Peyer's patch (tissue), 4 donors: ENCODE data around the gene NFIX.

ENCODE experiments used
- CTCF ChIP-seq, 6 experiments: fragments of 450-650 bp in 4 of 6; fragments of 200-600 bp in 2 of 6; sonication (generic) in 1 of 6; IDR thresholded peaks; one replicate each; pipeline ENCODE4 v1.5.1; 2017 to 2019; ENCODE audit warnings: antibody characterized with exemption in 6 of 6, mild to moderate bottlenecking in 3 of 6, moderate library complexity in 1 of 6
- POLR2A ChIP-seq, 2 donors: fragments of 450-650 bp; IDR thresholded peaks; one replicate each; pipeline ENCODE4 v1.5.1; 2017; ENCODE audit warnings: antibody characterized with exemption in 2 of 2, mild to moderate bottlenecking in 2 of 2, moderate library complexity in 2 of 2

DNA sequence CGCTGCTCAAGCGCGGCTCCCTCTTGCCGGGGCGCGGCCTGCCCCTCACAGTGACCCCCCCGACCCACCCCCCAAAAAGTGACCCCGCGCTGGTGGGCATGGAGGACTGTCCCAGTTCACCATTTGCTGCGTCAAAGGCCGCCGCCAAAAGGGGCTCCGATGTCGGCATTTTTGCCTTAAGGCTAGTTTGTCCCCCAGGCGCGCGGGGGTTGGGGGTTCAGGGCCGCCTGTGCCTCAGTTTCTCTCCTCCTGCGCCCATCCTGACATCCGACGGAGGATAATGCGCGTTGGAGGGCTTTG is 17.1 kb downstream of the NFIX start:
- no peak for TF ChIP-seq CTCF (IDR thresholded peaks at IDR 0.05)
- no peak for TF ChIP-seq POLR2A (IDR thresholded peaks at IDR 0.05)
